ENCODE measurements around the gene KCNJ11. TPM values are rescaled to one million over a fixed set of nuclear protein-coding genes. Genes with fewer than 3 reads are reported as not detected.
"Not testable (repeated sequence)": the region's sequence is repeated elsewhere in the genome, so short reads cannot be mapped to it uniquely, and the experiment has no call there.

KCNJ11 gene
- total RNA-seq: 1 to 10 TPM; 1.0 to 1.3 TPM

DNA sequence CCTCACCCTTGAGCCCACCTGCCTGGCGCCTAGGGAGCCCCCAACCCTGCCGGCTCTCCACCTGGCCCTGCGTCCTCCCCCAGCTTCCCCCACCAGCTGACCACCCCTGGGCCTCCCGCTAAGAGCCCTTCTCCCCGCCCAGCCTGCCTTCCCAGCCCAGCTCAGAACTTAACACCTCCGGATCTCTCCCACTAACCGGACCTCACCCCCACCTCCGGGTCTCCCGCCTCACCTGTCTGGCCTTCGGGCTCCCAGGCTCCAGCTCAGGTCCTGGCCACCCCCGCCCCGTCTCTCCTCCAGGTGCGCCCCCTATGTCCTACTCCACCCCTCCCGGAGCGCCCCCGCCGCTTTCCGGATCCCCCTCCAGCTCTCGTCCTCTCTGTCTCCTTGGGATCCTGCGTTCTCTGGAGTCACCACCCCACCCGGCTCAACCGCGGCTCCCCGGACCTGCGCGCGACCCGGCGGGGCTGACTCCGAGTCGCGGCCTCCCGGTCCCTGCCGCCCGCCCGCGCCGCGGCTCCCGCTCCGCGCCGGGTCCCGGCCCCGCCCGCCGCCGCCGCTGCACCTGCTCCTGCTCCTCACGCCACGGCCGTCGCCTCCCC lies at the start of gene KCNJ11:
KCNJ11 (minus strand) TSS at position 51 of the 602 bp plus-strand sequence. CDS start 568 bp downstream, outside the sequence.
- CTCF ChIA-PET: interaction anchor here (0.8 to 2.1 kb wide), 13 partner anchors 10 to 1339 kb away, joined by 3 to 18 read pairs (median 4); no protein-coding TSS in a partner anchor
- Mint-ChIP-seq H3K36me3 (ENCODE audit: low read depth) (no peaks in the 10 kb centered on the region), H3K27ac (no peak within 1 kb of the TSS), H3K4me1 (ENCODE audit: low read depth) (peaks cover 5% of the 10 kb centered on the region), H3K27me3 (ENCODE audit: low read depth) (no peaks in the 10 kb centered on the region), H3K4me3 (peak within 1 kb of the TSS; percentile 71), H3K9me3 (no peaks in the 10 kb centered on the region)
- DNase-seq: peak; percentile 14
- intact Hi-C loops (cut with micrococcal nuclease): loop anchor here (1.0 to 10.0 kb wide), 3 partner anchors 311 to 586 kb away; partner anchors contain the start of genes KCNC1 and RPS13

DNA sequence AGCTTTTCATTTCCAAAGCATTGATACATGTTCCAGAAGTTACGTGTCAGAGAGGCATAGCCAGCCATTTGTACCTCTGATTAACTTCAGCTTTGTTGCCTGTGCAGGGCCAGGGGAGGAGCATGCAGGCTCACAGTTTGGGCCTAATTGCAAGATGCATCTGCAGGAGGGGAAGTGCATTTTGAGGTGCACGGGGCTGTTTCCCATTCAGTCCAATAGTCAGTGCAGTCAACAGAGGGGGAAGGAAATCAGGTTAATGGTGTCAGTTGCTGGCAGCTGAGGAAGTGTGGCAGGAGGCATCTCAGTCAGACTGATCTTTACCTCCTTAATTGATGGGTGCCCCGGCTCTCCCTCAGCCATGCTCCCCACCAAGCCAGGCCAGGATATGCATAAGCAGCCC lies 48.9 kb upstream of the KCNJ11 start:
- H3K36me3 Mint-ChIP-seq (ENCODE audit: low read depth): no peaks in the 10 kb centered on the region
- H3K4me3 Mint-ChIP-seq: no peak overlapping the region
- H3K27me3 Mint-ChIP-seq (ENCODE audit: low read depth): peaks cover 5% of the 10 kb centered on the region
- CTCF ChIA-PET: no interaction called here
- H3K27ac Mint-ChIP-seq: no peak overlapping the region
- H3K9me3 Mint-ChIP-seq: peaks cover 2% of the 10 kb centered on the region
- intact Hi-C loops (cut with micrococcal nuclease): no loop called here
- peaks cover 10% of the 10 kb centered on the region for H3K4me1 Mint-ChIP-seq (ENCODE audit: low read depth)
- no peak for DNase-seq

DNA sequence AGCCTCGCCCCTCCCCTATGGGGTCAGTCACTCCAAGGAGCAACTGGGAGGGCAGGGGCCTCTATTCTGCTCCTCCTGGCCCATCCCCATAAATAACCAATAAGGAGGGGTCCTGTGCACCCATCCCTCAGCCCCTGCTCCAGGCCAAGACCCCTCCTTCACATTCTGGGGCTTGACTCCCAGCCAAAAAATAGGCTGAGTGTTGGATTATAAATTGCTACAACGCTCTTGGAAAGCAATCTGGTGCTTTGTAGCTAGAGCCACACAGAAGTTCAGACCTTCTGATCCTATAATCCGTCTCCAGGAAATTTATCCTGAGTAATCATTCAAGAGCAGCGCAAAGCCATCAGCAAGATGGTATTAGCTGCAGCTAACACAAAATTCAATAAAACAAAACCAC lies 45.6 kb upstream of the KCNJ11 start:
- DNase-seq: no peak
- H3K27me3 Mint-ChIP-seq (ENCODE audit: low read depth): peaks cover 5% of the 10 kb centered on the region
- intact Hi-C loops (cut with micrococcal nuclease): no loop called here
- CTCF ChIA-PET: interaction anchor here (1.1 kb wide), 1 partner anchor 10 kb away, joined by 3 read pairs; no protein-coding TSS in a partner anchor
- no peak overlapping the region for H3K27ac Mint-ChIP-seq
- no peak overlapping the region for H3K4me3 Mint-ChIP-seq
- no peaks in the 10 kb centered on the region for H3K9me3 Mint-ChIP-seq
- peaks cover 2% of the 10 kb centered on the region for H3K4me1 Mint-ChIP-seq (ENCODE audit: low read depth)
- H3K36me3 Mint-ChIP-seq (ENCODE audit: low read depth): no peaks in the 10 kb centered on the region

DNA sequence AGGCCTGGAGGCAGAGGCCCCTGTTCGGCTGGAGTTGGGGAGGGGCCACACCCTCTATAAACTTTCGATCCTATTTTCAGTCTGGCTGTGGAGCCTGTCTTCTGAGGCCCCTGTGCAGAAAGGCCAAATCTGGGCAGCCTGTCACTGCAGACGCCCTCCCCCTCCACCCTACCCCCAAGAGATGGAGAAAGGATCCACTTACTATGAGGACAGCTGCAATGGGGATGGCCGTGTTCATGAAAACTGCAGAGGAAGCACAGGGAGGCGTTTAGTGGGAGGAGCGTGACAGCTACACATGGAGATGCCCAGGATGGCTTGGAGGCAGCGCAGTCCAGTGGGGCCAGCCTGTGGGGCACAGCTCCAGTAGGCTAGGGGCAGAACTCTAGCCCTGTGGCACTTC lies 43.5 kb upstream of the KCNJ11 start:
- CTCF ChIA-PET: no interaction called here
- Mint-ChIP-seq H3K9me3 (no peaks in the 10 kb centered on the region), H3K4me3 (no peak overlapping the region), H3K27me3 (ENCODE audit: low read depth) (no peaks in the 10 kb centered on the region), H3K27ac (no peak overlapping the region), H3K36me3 (ENCODE audit: low read depth) (no peaks in the 10 kb centered on the region), H3K4me1 (ENCODE audit: low read depth) (no peaks in the 10 kb centered on the region)
- intact Hi-C loops (cut with micrococcal nuclease): no loop called here
- DNase-seq: no peak

DNA sequence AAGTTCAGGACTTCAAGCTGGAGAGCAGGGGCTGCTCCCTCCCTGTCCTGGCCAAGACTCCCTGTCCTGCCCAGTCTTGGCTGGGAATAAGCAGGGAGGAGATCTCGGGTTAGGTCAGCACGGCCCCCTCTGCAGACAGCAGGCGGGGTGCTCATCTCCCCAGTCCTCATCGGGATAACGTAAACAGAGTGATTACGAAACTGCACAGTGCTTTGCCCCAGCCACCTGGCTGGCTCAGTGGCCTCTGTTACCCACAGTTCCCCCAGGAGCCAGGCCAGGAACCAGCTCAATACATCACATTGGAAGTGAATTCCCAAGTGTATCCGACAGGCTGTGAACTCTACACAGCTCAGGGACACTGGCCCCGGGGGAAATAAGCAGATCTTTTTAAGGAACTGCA lies 42.7 kb upstream of the KCNJ11 start:
- Mint-ChIP-seq H3K9me3 (no peaks in the 10 kb centered on the region), H3K27me3 (ENCODE audit: low read depth) (no peaks in the 10 kb centered on the region), H3K4me3 (no peak overlapping the region), H3K4me1 (ENCODE audit: low read depth) (no peaks in the 10 kb centered on the region), H3K36me3 (ENCODE audit: low read depth) (no peaks in the 10 kb centered on the region), H3K27ac (no peak overlapping the region)
- no peak for DNase-seq
- CTCF ChIA-PET: no interaction called here
- intact Hi-C loops (cut with micrococcal nuclease): no loop called here

DNA sequence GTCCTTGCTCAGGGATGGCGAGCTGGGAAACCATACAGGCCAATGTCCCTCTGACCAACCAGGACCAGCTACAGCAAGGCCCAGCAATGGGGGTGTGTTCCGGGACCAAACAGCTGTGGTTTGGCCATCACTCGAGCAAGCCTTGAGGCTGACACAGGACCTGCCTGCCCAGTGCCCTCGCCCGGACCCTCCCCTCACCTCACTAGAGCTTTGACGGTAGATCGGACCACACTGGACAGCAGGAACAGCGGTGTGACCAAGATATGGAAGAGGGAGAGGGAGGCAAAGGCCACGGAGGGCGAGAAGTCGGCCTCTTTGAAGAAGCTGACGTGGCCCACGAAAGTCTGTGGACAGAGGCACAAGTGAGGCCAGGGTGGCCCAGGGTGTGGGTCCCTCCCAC lies 42.2 kb upstream of the KCNJ11 start:
- no peaks in the 10 kb centered on the region for H3K4me1 Mint-ChIP-seq (ENCODE audit: low read depth)
- no peak for DNase-seq
- H3K9me3 Mint-ChIP-seq: no peaks in the 10 kb centered on the region
- no peaks in the 10 kb centered on the region for H3K27me3 Mint-ChIP-seq (ENCODE audit: low read depth)
- intact Hi-C loops (cut with micrococcal nuclease): no loop called here
- H3K36me3 Mint-ChIP-seq (ENCODE audit: low read depth): no peaks in the 10 kb centered on the region
- CTCF ChIA-PET: no interaction called here
- H3K4me3 Mint-ChIP-seq: no peak overlapping the region
- H3K27ac Mint-ChIP-seq: no peak overlapping the region

DNA sequence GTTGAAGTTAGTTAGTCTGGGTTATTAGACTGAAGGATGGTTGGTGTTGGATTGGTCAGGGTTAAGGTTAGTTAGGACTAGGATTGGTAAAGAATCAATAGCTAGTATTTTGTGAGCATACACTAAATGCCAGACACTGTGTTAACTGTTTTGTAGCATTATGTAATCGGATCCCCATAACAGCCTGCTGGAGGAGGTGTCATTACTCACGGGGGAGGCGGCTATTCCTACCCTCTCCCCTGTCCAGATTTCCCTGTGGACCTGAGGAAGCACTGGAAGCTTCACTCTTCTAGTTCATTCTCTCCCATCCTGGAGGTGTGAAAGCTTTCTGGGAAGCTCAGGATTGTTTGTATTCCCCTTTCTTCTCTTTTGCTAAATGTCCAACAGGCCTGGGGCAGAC lies 40.5 kb upstream of the KCNJ11 start:
- Mint-ChIP-seq H3K36me3 (ENCODE audit: low read depth) (no peaks in the 10 kb centered on the region), H3K27me3 (ENCODE audit: low read depth) (no peaks in the 10 kb centered on the region), H3K9me3 (no peaks in the 10 kb centered on the region), H3K4me3 (no peak overlapping the region), H3K27ac (no peak overlapping the region), H3K4me1 (ENCODE audit: low read depth) (no peaks in the 10 kb centered on the region)
- intact Hi-C loops (cut with micrococcal nuclease): no loop called here
- CTCF ChIA-PET: interaction anchor here (1.8 kb wide), 1 partner anchor 45 kb away, joined by 7 read pairs; no protein-coding TSS in a partner anchor
- no peak for DNase-seq

DNA sequence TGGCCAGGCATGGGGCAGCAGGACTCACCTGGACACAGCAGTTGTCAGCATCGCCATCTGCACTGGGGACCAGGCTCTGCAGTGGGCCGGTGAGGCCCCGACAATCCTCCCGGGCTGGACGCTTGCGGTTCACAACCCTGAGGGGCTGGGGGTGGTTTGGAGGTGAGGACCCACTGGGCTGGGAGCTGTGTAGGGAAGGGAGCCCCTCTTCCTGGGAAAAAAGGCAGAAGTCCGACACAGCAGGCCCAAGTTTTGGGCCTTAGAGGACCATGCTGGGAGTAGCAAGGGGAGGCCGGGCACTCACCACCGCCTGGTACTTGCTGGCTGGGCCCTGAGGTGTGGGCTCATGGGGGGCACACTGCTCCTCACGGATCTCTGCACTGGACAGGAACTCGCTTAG lies 39.8 kb upstream of the KCNJ11 start:
- intact Hi-C loops (cut with micrococcal nuclease): no loop called here
- no peaks in the 10 kb centered on the region for H3K36me3 Mint-ChIP-seq (ENCODE audit: low read depth)
- CTCF ChIA-PET: interaction anchor here (1.8 kb wide), 1 partner anchor 44 kb away, joined by 7 read pairs; no protein-coding TSS in a partner anchor

DNA sequence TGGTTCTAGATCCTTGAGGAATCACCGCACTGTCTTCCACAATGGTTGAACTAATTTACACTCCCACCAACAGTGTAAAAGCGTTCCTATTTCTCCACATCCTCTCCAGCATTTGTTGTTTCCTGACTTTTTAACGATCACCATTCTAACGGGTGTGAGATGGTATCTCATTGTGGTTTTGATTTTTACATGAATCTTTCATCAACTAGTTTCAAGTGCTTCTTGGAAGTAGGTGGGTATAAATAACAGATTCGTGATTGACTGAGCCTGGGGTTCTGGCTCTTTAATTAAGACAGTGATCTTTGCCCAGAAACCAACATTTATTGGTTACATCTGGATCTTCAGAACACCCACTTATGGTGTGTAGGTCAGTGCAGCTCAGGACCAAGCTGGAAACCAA lies 37.8 kb upstream of the KCNJ11 start:
- H3K4me3 Mint-ChIP-seq; H3K27me3 Mint-ChIP-seq (ENCODE audit: low read depth); DNase-seq: not testable (repeated sequence)

More for the DNA sequence above, 39.8 kb upstream of the KCNJ11 start:
- H3K4me3 Mint-ChIP-seq: no peak overlapping the region
- no peaks in the 10 kb centered on the region for H3K27me3 Mint-ChIP-seq (ENCODE audit: low read depth)
- H3K27ac Mint-ChIP-seq: no peak overlapping the region
- H3K9me3 Mint-ChIP-seq: no peaks in the 10 kb centered on the region
- no peaks in the 10 kb centered on the region for H3K4me1 Mint-ChIP-seq (ENCODE audit: low read depth)
- DNase-seq: no peak

DNA sequence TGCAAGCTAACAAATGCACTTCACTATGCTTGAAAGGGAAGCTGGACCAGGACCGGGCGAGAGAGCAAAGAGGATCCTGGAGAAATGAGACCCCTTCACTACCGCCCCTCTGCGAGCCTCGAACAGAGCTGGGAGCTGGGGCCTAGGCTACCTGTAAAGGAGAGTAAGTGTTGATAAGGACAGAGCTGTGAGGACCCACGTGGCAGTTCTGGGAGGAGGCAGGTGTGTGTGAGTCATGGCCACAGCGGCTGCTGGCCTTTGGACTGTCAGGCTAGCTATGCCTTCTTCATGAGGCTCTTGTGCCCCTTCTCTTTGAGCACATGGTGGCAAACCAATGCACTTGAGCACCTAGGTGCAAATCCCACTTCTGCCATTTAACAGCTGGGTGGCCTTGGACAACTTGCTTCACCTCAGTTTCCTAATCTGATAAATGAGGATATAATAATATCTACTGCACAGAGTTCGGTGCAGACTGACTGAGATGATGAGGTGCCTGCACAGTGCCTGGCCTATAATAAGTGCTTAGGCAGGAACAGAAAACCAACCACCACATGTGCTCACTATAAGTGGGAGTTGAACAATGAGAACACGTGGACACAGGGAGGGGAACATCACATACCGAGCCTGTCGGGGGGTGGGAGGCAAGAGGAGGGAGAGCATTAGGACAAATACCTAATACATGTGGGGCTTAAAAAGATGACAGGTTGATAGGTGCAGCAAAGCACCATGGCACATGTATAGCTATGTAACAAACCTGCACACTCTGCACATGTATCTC lies 35.3 kb upstream of the KCNJ11 start:
- H3K4me1 Mint-ChIP-seq (ENCODE audit: low read depth): no peaks in the 10 kb centered on the region
- peaks cover 12% of the 10 kb centered on the region for H3K27me3 Mint-ChIP-seq (ENCODE audit: low read depth)
- no peak overlapping the region for H3K27ac Mint-ChIP-seq
- no peaks in the 10 kb centered on the region for H3K9me3 Mint-ChIP-seq
- H3K4me3 Mint-ChIP-seq: no peak overlapping the region
- CTCF ChIA-PET: no interaction called here
- no peaks in the 10 kb centered on the region for H3K36me3 Mint-ChIP-seq (ENCODE audit: low read depth)
- no peak for DNase-seq
- intact Hi-C loops (cut with micrococcal nuclease): no loop called here

More for the DNA sequence above, 37.8 kb upstream of the KCNJ11 start:
- H3K27ac Mint-ChIP-seq; H3K4me1 Mint-ChIP-seq (ENCODE audit: low read depth); intact Hi-C loops (cut with micrococcal nuclease); CTCF ChIA-PET; H3K36me3 Mint-ChIP-seq (ENCODE audit: low read depth); H3K9me3 Mint-ChIP-seq: not testable (repeated sequence)

DNA sequence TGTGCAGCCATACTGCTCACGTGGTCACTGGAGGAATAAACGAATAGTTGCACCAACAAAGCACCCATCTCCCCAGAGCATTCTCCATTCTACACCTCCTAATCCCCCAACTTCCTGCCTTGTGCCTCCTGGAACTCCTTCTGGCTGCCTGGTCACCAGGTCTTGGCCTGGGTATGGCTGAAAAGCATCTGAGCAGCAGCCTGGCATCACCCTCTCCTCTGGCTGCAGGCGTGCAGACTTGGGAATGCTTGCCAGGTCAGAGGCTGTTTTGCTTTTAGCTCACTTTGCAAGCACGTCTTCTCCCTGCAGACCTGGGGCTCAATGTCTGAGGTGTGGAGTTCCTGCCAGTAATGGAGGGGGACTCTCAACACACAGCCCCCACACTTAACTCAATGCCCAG lies 33.3 kb upstream of the KCNJ11 start:
- CTCF ChIA-PET: interaction anchor here (1.2 kb wide), 1 partner anchor 309 kb away, joined by 3 read pairs; no protein-coding TSS in a partner anchor
- no peaks in the 10 kb centered on the region for H3K4me1 Mint-ChIP-seq (ENCODE audit: low read depth)
- DNase-seq: no peak
- no peaks in the 10 kb centered on the region for H3K36me3 Mint-ChIP-seq (ENCODE audit: low read depth)
- H3K27me3 Mint-ChIP-seq (ENCODE audit: low read depth): peaks cover 18% of the 10 kb centered on the region
- H3K4me3 Mint-ChIP-seq: no peak overlapping the region
- H3K9me3 Mint-ChIP-seq: no peaks in the 10 kb centered on the region
- no peak overlapping the region for H3K27ac Mint-ChIP-seq
- intact Hi-C loops (cut with micrococcal nuclease): no loop called here

DNA sequence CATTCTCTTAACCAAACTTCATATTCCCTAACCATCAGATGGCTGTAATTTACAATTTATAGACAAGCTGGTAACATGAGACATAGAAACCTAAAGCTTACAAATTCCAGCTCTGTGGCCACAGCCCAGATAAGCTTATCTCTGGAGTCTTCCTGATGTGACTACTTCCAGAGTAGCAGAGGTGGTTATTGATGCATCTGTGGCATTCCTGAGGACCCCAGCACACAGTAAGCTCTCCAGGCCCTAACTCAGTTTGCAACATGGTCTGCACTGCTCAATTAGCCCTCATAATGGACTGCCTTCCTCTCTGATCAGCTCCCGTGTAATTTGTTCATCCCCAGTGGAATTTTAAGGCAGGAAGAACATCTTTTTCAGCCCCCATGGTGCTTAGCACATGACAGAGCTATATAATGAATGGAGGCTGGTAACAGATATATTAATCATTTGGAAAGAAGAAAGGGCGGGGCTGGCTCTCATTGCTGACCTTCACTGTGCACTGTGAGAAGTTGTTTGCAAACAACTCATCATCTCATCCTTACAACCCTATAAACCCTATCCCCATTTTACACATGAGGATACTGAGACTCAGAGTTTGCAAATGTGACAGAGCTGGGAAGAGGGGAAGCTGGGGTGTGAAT lies 30.1 kb upstream of the KCNJ11 start:
- peaks cover 9% of the 10 kb centered on the region for H3K4me1 Mint-ChIP-seq (ENCODE audit: low read depth)
- intact Hi-C loops (cut with micrococcal nuclease): no loop called here
- peaks cover 24% of the 10 kb centered on the region for H3K27me3 Mint-ChIP-seq (ENCODE audit: low read depth)
- no peaks in the 10 kb centered on the region for H3K9me3 Mint-ChIP-seq
- H3K36me3 Mint-ChIP-seq (ENCODE audit: low read depth): no peaks in the 10 kb centered on the region
- CTCF ChIA-PET: interaction anchor here (0.6 kb wide), 1 partner anchor 35 kb away, joined by 3 read pairs; no protein-coding TSS in a partner anchor
- no peak for DNase-seq
- H3K27ac Mint-ChIP-seq: no peak overlapping the region
- H3K4me3 Mint-ChIP-seq: no peak overlapping the region

Data from activated naive CD4-positive, alpha-beta T cell treated with anti-CD3 and anti-CD28 coated beads for 36 hours (primary cell).